ENCODE data around the gene STEAP2.

- TF ChIP-seq YY1 (IDR thresholded peaks at IDR 0.05; ENCODE audit: insufficient read depth, insufficient read length) (no peak), ZNF274 (IDR thresholded peaks at IDR 0.05; ENCODE audit: low read depth, low read length) (no peak)
Measured at GRCh38 chr7:90232430-90232829, 20.9 kb downstream of the STEAP2 start.
